Endothelial cell of hepatic sinusoid (primary cell): ENCODE measurements around the gene SPATA32.

Experiments
- in situ Hi-C: cut with HindIII; loops from 2 replicates; pipeline ENCODE4 v1.10.0; 2017; ENCODE audit warnings: low sequenced_read_pairs

The SPATA32 gene

DNA sequence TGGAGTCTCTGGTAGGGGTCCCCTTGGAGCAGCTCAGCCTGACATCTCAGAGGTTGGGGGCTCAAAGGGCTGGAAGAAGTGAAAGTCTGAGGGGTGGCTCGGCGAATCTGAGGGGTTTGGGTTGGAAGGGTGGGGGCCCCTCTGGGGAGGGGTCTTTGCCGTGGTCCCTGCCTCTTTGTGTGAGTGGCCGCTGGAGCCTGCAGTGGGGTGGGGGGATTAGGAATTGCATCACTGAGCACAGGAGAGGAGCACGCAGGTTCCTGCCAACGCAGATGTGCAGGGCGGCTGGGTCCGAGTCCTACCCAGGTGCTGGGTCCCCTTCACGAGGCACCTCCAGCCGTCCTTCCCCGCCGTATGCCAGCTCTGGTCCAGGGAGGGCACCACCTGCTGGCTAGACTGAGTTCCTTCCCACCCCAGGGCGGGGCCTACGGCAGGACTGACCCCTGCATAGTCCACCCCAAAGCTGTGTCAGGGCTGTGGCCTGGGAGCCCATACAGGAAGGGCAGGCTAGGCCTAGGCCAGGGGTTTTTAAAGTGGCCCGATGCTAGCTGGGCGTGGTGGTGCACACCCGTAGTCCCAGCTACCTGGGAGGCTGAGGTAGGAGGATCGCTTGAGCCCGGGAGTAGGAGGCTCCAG lies 30.3 kb downstream of the SPATA32 start:
- in situ Hi-C loops: no loop called here

DNA sequence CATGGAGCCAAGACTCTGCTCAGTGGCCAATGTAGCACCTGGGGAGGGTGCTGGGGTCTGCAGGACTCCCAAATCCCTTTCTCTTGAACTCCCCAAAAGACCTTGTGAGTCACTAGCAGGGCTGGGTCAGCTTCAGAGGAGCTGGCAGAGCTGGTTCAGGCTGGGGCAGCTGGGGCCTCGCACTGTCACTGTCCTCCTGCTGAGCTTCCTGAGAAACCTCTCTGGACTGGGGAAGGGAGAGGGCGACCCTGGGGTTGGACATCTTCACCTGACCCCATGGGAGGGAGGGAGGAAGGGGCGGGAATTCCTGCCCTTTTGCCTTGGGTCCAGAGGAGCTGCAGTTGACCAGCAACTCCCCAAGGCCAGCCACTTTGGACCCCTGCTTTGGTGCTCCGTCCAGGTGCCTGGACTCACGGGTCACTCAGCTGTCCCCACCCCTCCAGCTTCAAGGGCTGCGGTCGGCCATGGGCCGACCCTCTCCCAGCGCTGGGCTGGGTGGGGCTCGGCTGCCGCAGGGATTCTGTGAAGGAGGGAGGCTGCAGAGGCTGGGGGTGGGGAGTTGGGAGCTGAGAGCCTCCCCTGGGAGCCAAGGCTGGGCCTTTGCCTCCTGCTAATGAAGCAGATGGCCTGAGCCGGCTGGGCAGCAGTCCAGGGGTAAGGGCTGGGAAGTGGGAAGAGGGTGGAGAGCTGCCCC lies 31.0 kb downstream of the SPATA32 start:
- in situ Hi-C loops: no loop called here

DNA sequence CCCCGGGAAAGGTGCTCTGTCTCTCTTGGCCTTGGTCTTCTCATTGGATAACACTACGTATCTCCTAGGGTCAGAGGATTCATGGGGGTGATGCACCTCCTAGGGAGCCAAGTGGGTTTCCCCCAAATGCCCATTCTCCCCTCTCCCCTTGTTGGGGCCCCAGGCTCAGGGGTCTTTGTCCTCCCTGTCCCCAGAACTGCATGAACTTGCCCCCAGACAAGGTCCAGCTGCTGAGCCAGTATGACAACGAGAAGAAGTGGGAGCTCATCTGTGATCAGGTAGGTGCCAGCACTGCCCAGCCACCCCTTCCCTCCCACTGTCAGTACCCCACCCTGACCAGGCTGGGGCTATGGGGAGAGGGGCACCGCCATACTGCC lies 31.5 kb downstream of the SPATA32 start:
- in situ Hi-C loops: no loop called here

DNA sequence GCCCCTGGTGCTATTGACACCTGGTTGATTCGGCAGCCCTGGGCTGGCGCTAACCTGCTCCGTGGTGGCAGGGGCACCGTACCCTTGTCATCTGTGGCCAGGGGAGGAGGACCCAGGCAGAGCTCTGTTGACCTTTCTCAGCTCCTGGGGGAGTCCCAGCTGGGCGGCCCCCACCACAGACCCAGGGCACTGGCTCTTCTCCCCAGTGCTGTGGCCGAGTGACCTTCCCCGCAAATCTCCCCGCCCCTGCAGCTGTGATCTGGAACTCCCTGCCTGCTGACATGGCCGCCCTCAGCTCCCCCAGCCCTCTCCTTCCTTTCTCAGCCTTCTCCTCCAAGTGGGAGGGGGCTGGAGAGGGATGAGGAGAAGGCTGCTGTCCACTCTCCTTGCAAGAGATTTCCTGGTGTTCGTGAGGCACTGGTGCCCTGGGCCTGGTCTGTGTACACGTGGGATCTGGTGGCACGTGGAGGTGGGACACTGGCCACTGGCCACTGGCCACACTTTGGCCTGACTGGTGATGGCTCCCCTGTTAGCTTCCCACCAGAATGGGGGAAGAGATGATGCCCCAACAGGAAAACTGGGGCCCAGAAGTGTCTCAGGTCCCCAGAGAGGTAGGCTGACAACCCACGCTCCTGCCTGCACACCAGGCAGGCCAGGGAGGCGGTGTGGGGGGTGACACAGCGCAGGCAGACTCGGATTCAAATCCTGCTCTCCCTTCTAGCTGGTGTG lies 32.0 kb downstream of the SPATA32 start:
- in situ Hi-C loops: no loop called here

DNA sequence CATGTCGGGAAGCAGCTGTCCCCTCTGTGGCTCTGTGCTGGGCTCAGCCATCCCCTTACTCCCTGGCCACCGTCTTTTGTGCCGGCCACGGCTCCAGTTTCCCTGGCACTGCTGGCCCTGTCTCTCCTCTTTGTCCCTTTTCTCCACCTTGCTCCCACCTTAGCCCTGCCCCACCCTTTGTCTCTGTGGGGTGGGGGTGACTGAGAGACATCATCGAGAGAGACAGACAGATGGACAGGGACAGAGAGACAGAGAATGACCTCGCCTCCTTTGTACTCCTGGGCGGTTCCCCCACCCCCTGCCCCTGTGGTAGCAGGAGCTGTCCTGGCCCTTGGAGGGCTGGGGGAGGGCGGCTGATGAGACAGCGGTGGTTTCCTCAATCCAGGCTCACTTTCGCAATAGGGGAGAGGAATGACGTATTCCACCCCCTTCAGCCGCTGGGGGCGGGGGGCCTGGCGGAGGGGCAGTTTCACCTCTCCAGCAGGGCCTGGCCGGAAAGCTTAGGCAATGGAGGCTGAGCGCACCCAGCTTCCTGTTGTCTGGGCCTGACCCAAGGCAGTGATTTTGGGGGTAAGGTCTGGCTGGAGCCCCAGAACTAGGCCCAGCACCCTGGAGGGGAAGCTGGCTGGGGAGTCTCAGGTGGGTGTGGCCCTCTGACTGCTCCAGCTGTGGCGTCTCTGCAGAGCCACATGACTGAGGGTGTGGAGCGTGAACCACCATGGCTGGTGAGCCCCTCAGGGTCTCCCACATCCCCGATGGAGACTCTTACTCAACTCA lies 32.9 kb downstream of the SPATA32 start:
- in situ Hi-C loops: no loop called here

DNA sequence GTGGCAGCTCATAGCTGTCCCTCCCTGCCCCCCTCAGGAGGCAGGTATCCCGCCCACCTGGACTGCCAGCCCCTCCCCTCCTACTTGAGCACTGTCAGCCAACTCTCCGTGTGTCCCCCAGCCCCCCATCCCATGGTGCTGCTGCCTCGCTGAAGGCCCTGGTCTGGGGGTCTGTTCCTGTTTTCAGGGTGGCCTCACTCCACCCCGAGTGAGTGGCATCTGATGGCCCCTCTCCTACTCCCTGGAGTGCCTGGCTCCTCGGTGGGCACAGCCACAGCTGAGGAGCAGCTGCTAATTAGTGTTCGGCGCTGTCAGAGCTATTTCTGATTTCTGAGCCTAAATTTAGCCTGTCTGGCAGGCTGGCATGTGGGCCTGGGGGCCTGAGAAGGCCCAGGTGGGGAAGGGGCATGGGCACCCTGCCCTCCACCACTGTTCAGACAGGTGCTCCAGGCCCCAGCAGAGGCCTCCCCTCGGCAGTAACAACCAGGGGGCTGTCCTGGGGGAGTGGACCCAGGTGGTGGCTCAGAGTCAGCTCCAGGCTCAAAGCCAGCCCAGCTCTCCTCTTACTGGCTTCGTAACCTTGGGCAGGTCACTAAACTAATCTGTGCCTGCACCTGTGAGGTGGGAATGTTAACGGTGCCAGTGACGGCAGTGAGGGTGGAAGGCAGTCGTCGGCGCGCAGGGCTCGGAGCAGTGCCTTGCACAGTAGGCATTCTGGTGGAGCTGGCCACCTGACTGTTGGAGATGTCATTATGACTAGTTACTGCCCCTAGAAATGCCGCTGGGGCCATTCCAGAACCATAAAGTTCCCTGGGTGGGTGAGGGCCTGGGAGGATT lies 33.8 kb downstream of the SPATA32 start:
- in situ Hi-C loops: no loop called here

DNA sequence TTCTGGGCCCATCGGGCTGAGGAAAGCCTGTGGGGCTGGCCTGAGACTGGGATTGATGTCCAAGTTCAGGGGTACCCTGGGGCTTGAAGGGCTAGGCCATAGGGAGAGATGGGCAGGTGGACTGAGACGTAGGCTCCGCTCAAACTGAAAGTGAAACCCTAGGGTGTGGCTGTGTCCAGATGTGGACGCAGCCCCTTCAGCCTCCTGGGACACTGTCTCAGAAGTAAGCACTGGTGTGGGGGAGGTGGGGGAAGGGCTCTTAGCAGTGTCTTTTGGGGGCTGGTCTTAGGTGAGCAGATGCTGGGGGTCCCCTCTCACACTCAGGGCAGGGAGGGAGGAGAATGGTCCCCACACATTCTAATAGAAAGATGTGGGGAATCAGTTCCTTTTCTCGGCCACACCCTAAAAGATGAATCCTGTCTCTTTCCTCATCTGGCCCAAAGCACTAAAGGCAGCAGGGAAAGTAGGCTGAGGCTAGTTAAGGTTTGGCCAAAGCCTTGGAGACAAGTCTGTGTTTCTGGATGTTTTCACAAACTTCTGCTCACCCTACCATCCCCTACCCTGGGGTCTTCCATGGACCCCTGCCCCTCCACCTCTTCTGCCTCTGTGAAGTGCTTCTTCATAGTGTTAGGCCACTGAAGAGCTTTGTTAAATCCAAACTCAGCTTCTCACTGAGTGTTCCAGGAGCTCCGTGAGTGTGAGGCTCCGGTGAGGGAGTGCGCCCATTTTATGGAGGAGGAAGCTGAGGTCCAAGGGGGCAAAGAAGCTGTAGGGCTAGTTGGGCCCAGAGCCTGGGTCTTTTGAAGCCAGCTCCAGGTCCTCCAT lies 34.6 kb downstream of the SPATA32 start:
- in situ Hi-C loops: no loop called here

DNA sequence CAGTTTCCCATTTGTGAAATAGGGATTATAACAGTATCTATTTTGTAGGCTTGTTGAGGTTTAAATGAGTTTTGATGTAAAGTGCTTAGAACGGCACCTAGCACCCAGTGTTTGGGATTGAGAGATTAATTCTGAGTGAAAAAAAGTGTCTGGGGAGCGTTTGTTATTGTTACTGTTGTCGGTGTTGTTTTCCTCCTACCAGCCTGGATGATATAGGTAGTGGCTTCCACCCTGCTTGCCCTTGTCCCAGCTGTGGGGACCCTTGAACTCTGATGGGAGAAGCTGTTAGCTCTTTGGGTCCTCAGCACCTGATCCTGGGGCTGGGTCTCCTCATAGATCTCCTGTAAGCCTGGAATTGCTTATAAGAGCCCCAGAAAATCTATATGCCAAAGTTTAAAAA lies 35.3 kb downstream of the SPATA32 start:
- in situ Hi-C loops: no loop called here

DNA sequence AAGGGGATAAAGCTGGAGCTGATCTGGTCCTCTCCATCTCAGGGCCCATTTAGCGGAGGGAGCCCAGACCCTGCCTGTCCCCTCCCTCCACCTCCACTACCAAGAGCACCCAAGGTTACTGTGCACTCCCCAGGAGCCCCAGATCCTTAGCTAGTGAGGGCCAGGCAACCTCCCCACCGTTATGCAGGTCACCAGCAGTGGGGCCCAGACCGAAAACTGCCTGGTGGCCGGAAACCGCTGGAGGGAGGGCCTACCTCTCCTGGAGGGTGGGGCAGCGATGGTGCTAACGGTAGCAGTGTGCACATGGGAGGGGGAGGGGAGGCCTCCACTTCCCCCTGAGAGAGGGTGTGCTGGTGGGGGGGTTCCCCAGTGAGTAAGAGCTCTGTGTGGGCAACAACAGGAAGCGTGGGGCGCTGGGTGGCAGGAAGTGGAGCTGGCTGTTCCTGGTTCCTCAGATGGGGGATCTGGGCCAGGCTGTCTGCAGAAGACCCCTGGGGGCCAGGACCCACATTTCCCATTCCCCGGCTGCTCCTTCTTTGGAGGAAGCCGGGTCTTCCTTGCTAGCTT lies 35.8 kb downstream of the SPATA32 start:
- in situ Hi-C loops: no loop called here

DNA sequence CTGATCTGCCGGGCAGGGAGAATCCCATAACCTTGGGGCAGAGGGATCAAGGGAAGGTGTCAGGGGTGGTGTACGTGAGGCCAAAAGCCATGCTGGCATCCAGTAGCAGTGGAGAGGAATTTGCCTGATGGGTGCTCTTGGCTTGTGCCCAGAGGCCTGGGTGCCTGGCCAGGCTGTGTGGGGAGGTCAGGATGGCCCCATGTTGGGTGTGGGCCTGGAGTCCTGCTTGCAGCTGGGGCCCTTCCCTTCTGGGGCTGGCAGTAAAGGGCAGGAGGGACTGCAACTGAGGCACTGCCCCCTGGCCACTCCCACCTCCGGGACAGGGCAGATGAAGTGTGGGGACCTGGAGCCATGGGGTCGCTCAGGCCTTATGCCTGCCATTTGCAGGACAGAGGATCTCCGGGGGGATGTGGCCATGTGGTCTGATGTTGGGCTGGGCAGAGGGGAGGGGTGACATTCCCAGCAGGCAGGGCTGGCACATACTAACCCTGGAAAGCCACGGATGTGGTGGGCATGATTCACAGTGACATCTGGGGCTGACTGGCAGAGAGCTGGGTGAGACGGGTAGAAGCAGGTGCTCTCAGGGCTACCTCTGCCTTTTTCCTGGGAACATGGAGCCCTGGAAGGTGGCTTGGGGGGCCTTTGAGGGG lies 36.7 kb downstream of the SPATA32 start:
- in situ Hi-C loops: no loop called here

DNA sequence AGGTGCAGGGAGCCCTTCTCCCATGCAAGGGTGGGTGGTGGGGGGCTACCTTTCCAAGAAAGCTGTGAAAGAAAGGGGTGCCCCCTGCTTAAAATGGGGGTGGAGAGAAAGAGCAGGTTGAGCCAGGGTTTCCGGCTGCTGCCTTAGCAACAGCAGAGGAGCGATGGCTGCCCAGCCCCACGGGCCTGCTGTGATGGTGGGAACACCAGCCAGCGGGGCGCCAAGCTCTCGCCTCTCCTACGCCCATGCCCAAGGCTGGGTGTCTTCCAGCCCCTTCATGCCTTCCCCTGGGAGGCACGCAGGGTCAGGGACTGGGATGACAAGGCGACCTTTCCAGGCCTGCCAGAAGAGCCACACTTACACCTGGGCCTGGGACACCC lies 37.2 kb downstream of the SPATA32 start:
- in situ Hi-C loops: no loop called here

DNA sequence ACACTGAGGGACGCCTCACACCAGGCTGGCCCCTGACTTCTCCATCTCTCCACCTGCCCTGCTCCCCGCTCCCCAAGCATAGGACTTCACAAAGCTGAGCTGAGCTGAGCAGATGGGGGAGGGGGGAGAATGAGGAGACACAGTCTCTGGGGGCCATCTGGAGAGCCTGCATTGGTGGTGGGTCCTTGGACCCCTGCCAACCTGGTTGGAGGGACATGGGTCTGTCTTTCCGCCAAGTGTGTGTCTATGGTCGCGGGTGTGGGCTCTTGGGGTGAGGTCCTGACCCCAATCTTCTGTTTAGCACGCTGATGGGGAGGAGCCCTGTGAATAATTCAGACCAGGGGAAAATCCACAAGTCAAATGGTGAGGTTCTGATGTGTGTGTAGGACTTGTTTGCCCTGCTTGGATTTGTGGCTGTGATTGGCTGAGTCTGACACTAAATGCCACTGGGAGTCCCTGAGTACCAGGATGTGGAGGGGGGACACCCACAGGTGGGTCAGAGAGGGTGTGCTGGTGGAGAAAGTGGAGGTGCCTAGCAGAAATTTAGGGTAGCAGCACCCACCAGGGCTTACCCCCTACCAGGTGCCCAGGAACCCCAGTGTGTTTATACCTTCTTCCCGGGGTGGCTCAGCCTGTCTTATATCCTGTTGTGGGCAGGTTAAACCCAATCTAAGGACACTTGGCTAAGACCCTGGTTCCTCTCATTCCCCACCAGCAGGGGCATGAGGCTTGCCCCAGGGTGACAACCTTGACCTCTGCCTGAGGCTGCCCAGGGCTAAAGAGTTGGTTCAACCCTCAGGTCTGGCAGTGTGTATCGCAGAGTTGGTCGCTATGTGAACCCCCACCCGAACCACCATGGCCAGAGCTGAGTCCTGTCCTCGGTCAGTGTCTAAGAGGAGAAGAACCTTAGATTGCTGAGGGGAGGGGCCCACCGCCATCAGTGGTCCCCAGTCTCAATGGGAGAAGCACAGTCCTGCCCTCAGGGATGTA lies 38.1 kb downstream of the SPATA32 start:
- in situ Hi-C loops: no loop called here

DNA sequence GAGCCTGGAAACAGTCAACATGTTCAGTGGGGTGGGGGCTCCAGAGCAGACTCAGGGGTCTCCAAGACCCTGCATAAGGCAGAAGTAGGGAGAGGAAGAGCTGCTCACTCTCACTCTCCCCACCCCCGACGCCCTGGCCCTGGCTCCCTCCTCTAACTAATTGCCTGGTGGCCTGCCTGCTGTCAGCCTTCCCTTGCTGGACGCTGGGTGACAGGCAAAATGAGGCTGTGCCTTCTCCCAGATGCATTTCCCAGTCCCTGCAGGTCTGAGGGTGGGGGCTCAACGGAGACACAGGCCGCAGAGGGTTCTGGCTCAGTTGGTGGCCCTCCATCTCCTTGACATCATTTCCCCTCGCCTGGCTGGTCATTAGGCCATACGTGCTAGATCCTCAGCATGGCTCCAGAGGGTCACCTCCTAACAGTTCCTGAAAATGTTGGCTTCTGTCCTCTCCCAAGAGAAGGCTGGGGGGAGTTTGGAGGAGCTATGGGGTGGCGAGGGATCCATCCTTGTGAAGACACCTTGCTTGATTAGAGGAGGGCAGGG lies 38.8 kb downstream of the SPATA32 start:
- in situ Hi-C loops: no loop called here

DNA sequence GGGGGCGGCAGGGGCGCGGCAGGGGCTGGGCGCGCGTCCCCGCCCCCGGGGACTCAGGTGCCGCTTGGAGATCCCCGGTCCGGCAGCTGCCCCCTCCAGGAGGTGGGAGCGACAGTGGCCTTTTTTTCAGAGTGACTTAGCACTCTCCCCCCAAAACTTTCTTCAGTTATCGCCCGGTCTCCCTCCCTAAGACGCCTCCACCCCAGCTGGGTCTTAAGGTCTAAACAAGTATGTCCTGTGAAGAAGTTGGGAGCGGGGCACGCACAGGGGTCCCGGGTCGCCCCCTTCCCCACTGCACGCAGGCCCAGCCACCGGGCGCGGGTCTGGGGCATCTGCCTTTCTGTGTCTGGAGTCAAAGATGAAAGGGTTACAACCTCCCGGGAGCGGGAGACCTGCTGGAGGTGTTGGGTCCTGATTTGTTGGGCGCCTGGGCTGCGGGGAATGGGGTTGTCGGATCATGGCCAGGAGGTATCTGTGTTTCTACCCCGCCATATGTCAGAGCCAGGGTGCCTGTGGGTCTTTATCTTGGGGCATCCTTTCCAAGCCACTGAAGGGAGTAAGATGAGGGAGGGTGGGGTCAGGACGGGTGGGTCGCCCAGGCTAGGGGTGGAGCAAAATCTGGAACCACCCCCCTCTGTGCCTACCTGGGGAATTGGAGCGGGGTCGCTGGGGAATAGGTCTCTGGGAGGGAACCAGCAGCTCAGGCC lies 39.5 kb downstream of the SPATA32 start:
- in situ Hi-C loops: no loop called here

DNA sequence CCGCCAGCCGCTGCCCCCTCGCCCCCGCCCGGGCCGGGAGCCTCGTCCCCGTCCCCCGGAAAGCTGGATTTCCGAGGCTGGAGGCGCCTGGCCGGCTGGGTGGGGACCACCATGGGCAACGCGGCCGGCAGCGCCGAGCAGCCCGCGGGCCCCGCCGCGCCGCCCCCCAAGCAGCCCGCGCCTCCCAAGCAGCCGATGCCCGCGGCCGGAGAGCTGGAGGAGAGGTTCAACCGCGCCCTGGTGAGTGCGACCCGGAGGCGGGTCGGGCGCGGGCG lies 39.9 kb downstream of the SPATA32 start:
- in situ Hi-C loops: no loop called here

DNA sequence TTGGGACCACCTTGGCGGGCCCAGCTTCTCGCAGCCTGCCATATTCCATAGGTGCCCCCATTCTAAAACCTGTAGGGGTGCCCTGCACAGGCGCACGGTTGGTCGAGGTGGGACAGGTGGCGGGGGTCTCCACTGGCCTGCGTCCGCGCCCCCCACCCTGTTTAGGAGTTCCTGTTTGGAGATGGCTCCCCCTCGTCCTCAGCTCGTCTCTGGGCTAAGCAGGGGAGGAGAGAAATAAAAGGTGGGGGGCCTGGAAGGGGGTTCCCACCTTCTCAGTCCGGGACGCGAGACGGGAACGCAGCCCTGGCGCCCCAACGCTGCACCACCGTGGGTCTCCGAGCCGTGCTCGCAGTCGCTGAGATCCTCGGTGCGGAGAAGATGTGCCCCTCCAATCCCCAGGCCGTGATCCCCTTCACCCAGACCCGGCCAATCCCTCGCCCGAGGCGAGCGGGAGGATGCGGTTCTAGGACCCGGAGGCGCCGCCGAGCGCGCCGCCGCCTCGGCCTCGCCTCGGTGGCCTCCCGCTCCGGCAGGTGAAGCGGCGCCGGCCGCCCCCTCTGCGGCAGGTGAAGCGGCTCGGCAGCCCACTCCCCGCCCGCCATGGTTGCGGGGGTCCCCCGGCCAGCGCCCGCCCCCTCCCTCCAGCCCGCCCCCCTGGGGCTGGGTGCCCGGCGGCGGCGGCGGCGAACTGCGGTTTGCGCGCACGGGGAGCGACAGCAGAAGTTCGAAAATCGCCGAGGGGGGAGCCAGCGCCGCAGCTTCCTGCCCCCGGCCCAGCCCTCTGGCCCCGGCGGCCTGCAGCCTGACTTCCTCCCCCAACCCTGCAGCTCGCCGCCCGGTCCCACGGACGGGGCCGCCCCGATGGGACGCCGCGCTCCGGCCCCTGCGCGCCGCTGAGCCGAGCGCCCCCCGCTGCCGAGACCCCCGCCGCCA lies 40.5 kb downstream of the SPATA32 start, which contains the start of gene FMNL1:
TSS of gene FMNL1 (plus strand) at position 805 of the 933 bp plus-strand sequence. CDS start 240 bp downstream, outside the sequence.
- in situ Hi-C loops: no loop called here
